Kidney capillary endothelial cell (primary cell): ENCODE data around the gene PPFIA4.

ENCODE experiments used
- DNase-seq: peaks from one replicate; pipeline ENCODE4 v3.0.0-alpha.2; 2018; ENCODE audit warnings: low spot score

PPFIA4 gene

GRCh38 chr1:203041351-203041932 is 15.2 kb downstream of the PPFIA4 start:
- DNase-seq = no peak

- no peak for DNase-seq
Measured at GRCh38 chr1:203043830-203044545, 17.7 kb downstream of the PPFIA4 start.

- no peak for DNase-seq
Measured at GRCh38 chr1:203044546-203045250, 18.4 kb downstream of the PPFIA4 start.

- DNase-seq = no peak
Measured at GRCh38 chr1:203045336-203045735, 19.0 kb downstream of the PPFIA4 start.

- DNase-seq = no peak
Measured at GRCh38 chr1:203045821-203046594, 19.7 kb downstream of the PPFIA4 start.

GRCh38 chr1:203046984-203047630 is 20.8 kb downstream of the PPFIA4 start:
- peak; percentile 78 for DNase-seq

- no peak for DNase-seq
Measured at GRCh38 chr1:203048086-203048485, 21.8 kb downstream of the PPFIA4 start.

GRCh38 chr1:203048555-203049051 is 22.3 kb downstream of the PPFIA4 start:
- DNase-seq = no peak

- no peak for DNase-seq
Measured at GRCh38 chr1:203049077-203049476, 22.8 kb downstream of the PPFIA4 start.

- no peak for DNase-seq
Measured at GRCh38 chr1:203049576-203050180, 23.4 kb downstream of the PPFIA4 start.

GRCh38 chr1:203050826-203051225 is 24.5 kb downstream of the PPFIA4 start:
- no peak for DNase-seq

GRCh38 chr1:203051841-203052324 is 25.6 kb downstream of the PPFIA4 start:
- no peak for DNase-seq

- no peak for DNase-seq
Measured at GRCh38 chr1:203052601-203053000, 26.3 kb downstream of the PPFIA4 start.

GRCh38 chr1:203054184-203054583 is 27.9 kb downstream of the PPFIA4 start:
- DNase-seq = no peak

GRCh38 chr1:203054642-203055041 is 28.4 kb downstream of the PPFIA4 start:
- no peak for DNase-seq

- no peak for DNase-seq
Measured at GRCh38 chr1:203055161-203055799, 29.0 kb downstream of the PPFIA4 start.

- DNase-seq = no peak
Measured at GRCh38 chr1:203056012-203056411, 29.7 kb downstream of the PPFIA4 start.

GRCh38 chr1:203056516-203056915 is 30.2 kb downstream of the PPFIA4 start:
- DNase-seq = no peak

GRCh38 chr1:203057911-203058675 is 31.8 kb downstream of the PPFIA4 start:
- no peak for DNase-seq

- no peak for DNase-seq
Measured at GRCh38 chr1:203058676-203058935, 32.3 kb downstream of the PPFIA4 start.
